Fibroblast of lung (primary cell): ENCODE data around the gene ARL15. TPM values are rescaled to one million over a fixed set of nuclear protein-coding genes. Genes with fewer than 3 reads are reported as not detected.
"Not testable (repeated sequence)": the region's sequence is repeated elsewhere in the genome, so short reads cannot be mapped to it uniquely, and the experiment has no call there.

Source experiments
- DNase-seq, 2 donors: peaks; one replicate each; pipeline versions ENCODE4 v3.0.0 to v3.0.0-alpha.2; 2010; ENCODE audit warnings: low read depth in 2 of 2
- H2AFZ ChIP-seq: 2 replicates; pipeline ENCODE4 v1.5.1; 2012; ENCODE audit warnings: low read length, control low read depth, inconsistent platforms
- H3K27ac ChIP-seq: 2 replicates; pipeline ENCODE4 v1.5.1; 2011; ENCODE audit warnings: low read length, control low read depth; ENCODE audit not compliant: insufficient read depth
- H3K27me3 ChIP-seq: 2 replicates; pipeline ENCODE4 v1.5.1; 2011; ENCODE audit warnings: mild to moderate bottlenecking, low read length; ENCODE audit not compliant: control insufficient read depth, insufficient read depth
- H3K36me3 ChIP-seq: 2 replicates; pipeline ENCODE4 v1.5.1; 2011; ENCODE audit warnings: low read length; ENCODE audit not compliant: control insufficient read depth, insufficient read depth
- H3K4me1 ChIP-seq: 2 replicates; pipeline ENCODE4 v1.5.1; 2011; ENCODE audit warnings: low read length; ENCODE audit not compliant: control insufficient read depth, insufficient read depth; ENCODE audit errors: extremely low read depth
- H3K4me2 ChIP-seq: 2 replicates; pipeline ENCODE4 v1.5.1; 2011; ENCODE audit warnings: low read length, control low read depth; ENCODE audit not compliant: insufficient read depth; ENCODE audit errors: extremely low read depth
- H3K4me3 ChIP-seq, 4 experiments: fragments of 200-600 bp in 1 of 4; sonication (generic) in 1 of 4; replicated peaks in 1 of 4; 2 replicates each; pipeline ENCODE4 v1.5.1; 2011 to 2016; ENCODE audit warnings: low read length in 4 of 4, low read depth in 3 of 4, mild to moderate bottlenecking in 3 of 4, control low read depth in 2 of 4, inconsistent platforms in 1 of 4, mixed read lengths in 1 of 4; ENCODE audit not compliant: insufficient read depth in 1 of 4; ENCODE audit errors: control extremely low read depth in 1 of 4
- H3K79me2 ChIP-seq: 2 replicates; pipeline ENCODE4 v1.5.1; 2012; ENCODE audit warnings: mild to moderate bottlenecking, low read length, inconsistent platforms; ENCODE audit not compliant: control insufficient read depth, insufficient read depth
- H3K9ac ChIP-seq: 2 replicates; pipeline ENCODE4 v1.5.1; 2011; ENCODE audit warnings: mild to moderate bottlenecking, low read length, control low read depth; ENCODE audit not compliant: insufficient read depth
- H3K9me3 ChIP-seq: 2 replicates; pipeline ENCODE4 v1.5.1; 2012; ENCODE audit warnings: low read depth, low read length; ENCODE audit not compliant: control insufficient read depth, insufficient read depth
- H4K20me1 ChIP-seq: 2 replicates; pipeline ENCODE4 v1.5.1; 2011; ENCODE audit warnings: low read length; ENCODE audit not compliant: control insufficient read depth, insufficient read depth; ENCODE audit errors: extremely low read depth
- EZH2 ChIP-seq: IDR thresholded peaks from 2 replicates; pipeline ENCODE4 v1.5.1; 2012; ENCODE audit warnings: low read length, control low read depth, mild to moderate bottlenecking; ENCODE audit errors: missing control alignments
- polyA plus RNA-seq, 2 donors: library from polyadenylated mRNA; depleted of rRNA in 1 of 2; stranded (reverse) in 1 of 2; unstranded in 1 of 2; fragments of >200 nt; gene quantifications; 2 replicates each; pipeline ENCODE4 v1.2.1, GENCODE V29; 2011 to 2012; ENCODE audit warnings: missing spikeins in 1 of 2
- total RNA-seq: library from RNA; depleted of rRNA; stranded (reverse); fragments of >200 nt; gene quantifications from 2 replicates; pipeline ENCODE4 v1.2.1, GENCODE V29; 2014
- TF ChIP-seq, protein P1 (sequence below), 2 donors: IDR thresholded peaks in 1 of 2; conservative IDR thresholded peaks in 1 of 2; 1 replicate in 1 of 2; 2 replicates in 1 of 2; pipeline ENCODE4 v1.5.1; 2011 to 2012; ENCODE audit warnings: low read length in 2 of 2, control low read depth in 1 of 2, inconsistent platforms in 1 of 2, low read depth in 1 of 2, mild to moderate bottlenecking in 1 of 2

Gene ARL15
- total and polyA plus RNA-seq, 2 donors (not counting 1 experiment from before 2014, with no cell fraction given): 20.6 to 28.7 TPM

DNA sequence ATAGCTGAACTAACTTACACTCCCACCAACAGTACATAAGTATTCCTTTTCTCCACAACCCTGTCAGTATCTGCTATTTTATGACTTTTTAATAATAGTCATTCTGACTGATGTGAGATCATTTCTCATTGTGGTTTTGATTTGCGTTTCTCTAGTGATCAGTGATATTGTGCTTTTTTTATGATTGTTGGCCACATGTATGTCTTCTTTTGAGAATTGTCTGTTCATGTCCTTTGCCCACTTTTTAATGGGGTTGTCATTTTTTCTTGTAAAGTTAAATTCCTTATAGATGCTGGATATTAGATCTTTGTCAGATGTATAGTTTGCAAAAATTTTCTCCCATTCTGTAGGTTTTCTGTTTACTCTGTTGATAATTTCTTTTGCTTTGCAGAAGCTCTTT, 42.2 kb upstream of the ARL15 start:
- H3K9me3 ChIP-seq, H4K20me1 ChIP-seq, H3K27me3 ChIP-seq, H3K4me3 ChIP-seq, H3K4me2 ChIP-seq, H3K27ac ChIP-seq, H3K36me3 ChIP-seq, H3K9ac ChIP-seq, H3K4me1 ChIP-seq, DNase-seq, H3K79me2 ChIP-seq, H2AFZ ChIP-seq: not testable (repeated sequence)

DNA sequence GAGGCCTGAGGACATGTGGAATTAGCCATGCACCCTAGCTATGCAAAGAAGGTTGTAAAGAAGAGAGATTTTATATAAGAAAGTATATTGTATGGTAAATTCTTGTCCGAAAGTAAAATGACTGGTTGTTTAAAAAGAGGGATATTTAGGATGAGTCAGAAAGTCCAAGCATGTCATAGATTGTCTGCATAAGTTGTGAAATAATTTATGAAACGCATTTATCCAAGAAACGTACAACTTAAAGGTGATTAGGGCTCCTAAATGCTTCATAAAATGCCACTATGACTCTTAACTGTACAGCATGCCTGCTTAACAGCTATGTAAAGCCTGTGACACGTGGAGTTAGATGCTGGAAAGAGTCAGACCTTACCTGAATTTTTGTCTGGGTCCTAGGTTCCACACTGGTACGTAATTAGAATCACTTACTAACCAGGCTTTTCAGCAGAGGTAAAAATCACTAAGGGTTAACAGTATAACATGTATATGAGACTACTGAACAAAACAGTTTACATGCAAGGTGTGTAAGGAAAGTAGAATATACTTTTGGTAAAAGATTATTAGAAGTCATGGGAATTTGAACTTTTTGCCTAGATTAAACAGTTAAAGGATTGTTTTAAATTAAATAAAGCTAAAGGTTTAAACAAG, 37.0 kb upstream of the ARL15 start:
- H3K27ac ChIP-seq: no peak overlapping the region
- no peaks in the 10 kb centered on the region for H3K4me1 ChIP-seq
- no peaks in the 10 kb centered on the region for H4K20me1 ChIP-seq
- TF ChIP-seq, protein P1, sequence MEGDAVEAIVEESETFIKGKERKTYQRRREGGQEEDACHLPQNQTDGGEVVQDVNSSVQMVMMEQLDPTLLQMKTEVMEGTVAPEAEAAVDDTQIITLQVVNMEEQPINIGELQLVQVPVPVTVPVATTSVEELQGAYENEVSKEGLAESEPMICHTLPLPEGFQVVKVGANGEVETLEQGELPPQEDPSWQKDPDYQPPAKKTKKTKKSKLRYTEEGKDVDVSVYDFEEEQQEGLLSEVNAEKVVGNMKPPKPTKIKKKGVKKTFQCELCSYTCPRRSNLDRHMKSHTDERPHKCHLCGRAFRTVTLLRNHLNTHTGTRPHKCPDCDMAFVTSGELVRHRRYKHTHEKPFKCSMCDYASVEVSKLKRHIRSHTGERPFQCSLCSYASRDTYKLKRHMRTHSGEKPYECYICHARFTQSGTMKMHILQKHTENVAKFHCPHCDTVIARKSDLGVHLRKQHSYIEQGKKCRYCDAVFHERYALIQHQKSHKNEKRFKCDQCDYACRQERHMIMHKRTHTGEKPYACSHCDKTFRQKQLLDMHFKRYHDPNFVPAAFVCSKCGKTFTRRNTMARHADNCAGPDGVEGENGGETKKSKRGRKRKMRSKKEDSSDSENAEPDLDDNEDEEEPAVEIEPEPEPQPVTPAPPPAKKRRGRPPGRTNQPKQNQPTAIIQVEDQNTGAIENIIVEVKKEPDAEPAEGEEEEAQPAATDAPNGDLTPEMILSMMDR (conservative IDR thresholded peaks at IDR 0.05 in 1 of 2, IDR thresholded peaks at IDR 0.05 in 1 of 2; ENCODE audit: low read depth in 1 of 2, low read length in 2 of 2): no peak
- TF ChIP-seq EZH2: no peak
- no peak overlapping the region for H3K9ac ChIP-seq
- H3K36me3 ChIP-seq: no peaks in the 10 kb centered on the region
- no peak overlapping the region for H3K4me2 ChIP-seq
- H3K4me3 ChIP-seq: no peak overlapping the region
- no peaks in the 10 kb centered on the region for H3K79me2 ChIP-seq
- H2AFZ ChIP-seq: no peak overlapping the region
- no peaks in the 10 kb centered on the region for H3K9me3 ChIP-seq
- H3K27me3 ChIP-seq: no peaks in the 10 kb centered on the region
- no peak for DNase-seq

DNA sequence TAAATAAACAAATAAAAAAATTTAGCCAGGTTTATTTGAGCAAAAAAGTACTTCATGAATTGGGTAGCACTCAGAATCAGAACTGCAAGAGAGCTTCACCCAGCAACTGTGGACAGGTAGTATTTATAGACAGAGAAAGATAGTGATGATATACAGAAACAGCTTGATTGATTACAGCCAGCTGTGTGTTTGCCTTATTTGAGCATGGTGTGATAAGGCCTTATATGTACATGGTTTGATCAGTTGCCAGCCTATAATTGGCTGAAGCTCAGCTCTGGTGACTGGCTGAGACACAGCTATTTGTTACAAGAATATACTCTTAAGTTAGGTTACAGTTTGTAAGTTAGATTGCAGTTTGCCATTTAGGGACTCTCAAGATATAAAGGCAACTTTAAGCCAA, 34.3 kb upstream of the ARL15 start:
- no peak overlapping the region for H3K27ac ChIP-seq
- no peak overlapping the region for H3K4me2 ChIP-seq
- no peaks in the 10 kb centered on the region for H3K4me1 ChIP-seq
- no peak for TF ChIP-seq EZH2
- TF ChIP-seq, protein P1 (conservative IDR thresholded peaks at IDR 0.05 in 1 of 2, IDR thresholded peaks at IDR 0.05 in 1 of 2; ENCODE audit: low read depth in 1 of 2, low read length in 2 of 2): no peak
- H4K20me1 ChIP-seq: no peaks in the 10 kb centered on the region
- H3K36me3 ChIP-seq: no peaks in the 10 kb centered on the region
- no peaks in the 10 kb centered on the region for H3K79me2 ChIP-seq
- peak; percentile 13 to 63 for DNase-seq
- H3K4me3 ChIP-seq: no peak overlapping the region
- H2AFZ ChIP-seq: no peak overlapping the region
- no peaks in the 10 kb centered on the region for H3K27me3 ChIP-seq
- no peak overlapping the region for H3K9ac ChIP-seq
- H3K9me3 ChIP-seq: no peaks in the 10 kb centered on the region
